Spleen (tissue), 7 donors: Measurements from ENCODE around the gene IFNGR2.

Experiments used
- POLR2AphosphoS5 ChIP-seq, 3 donors: sonication (generic); formaldehyde crosslinking; IDR thresholded peaks; one replicate each; pipeline ENCODE4 v1.5.1; 2017; ENCODE audit warnings: antibody characterized with exemption in 3 of 3
- TF ChIP-seq, protein P1 (sequence below), 11 experiments: fragments of 200-600 bp in 7 of 11; fragments of 450-650 bp in 4 of 11; sonication (generic) in 4 of 11; IDR thresholded peaks in 8 of 11; conservative IDR thresholded peaks in 3 of 11; 1 replicate in 7 of 11; 2 replicates in 4 of 11; pipeline versions ENCODE4 v1.4.0 to v1.8.0; 2016 to 2021; ENCODE audit warnings: antibody characterized with exemption in 11 of 11, inconsistent platforms in 4 of 11, mild to moderate bottlenecking in 1 of 11
- donor health status: DM: no; HTN: no; CAD: no; lungs with moderate emphysema.
- donor health status: DM: no; HTN: no; CAD: no.
- donor health status: DM: no; HTN: no; CAD: no.

DNA sequence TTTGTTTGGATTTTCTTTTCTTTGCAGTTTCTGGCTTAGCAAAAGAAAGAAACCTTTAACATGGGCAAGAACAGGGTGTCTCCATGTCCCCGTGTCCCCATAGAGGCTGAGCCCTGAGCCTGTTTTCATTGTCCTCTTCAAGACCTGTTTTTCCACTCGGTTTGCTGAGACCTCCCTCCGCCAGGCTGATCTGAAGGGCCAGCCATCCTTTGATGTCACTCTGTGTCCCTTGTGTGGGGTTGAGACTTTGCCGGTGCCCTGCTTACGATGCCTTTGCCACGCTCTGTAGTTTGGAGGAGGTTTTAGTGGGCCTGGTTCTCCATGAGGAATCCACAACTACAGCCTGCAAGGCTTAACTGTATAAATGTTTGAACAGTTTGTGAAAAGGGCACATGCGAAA, 23.8 kb downstream of the IFNGR2 start:
- TF ChIP-seq, protein P1, sequence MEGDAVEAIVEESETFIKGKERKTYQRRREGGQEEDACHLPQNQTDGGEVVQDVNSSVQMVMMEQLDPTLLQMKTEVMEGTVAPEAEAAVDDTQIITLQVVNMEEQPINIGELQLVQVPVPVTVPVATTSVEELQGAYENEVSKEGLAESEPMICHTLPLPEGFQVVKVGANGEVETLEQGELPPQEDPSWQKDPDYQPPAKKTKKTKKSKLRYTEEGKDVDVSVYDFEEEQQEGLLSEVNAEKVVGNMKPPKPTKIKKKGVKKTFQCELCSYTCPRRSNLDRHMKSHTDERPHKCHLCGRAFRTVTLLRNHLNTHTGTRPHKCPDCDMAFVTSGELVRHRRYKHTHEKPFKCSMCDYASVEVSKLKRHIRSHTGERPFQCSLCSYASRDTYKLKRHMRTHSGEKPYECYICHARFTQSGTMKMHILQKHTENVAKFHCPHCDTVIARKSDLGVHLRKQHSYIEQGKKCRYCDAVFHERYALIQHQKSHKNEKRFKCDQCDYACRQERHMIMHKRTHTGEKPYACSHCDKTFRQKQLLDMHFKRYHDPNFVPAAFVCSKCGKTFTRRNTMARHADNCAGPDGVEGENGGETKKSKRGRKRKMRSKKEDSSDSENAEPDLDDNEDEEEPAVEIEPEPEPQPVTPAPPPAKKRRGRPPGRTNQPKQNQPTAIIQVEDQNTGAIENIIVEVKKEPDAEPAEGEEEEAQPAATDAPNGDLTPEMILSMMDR (IDR thresholded peaks at IDR 0.05 in 8 of 11, conservative IDR thresholded peaks at IDR 0.05 in 3 of 11), result no peak
- peak in 2 of 3 donors; percentile 12 to 30 for TF ChIP-seq POLR2AphosphoS5 (IDR thresholded peaks at IDR 0.05)
